ENCODE data around the gene COL23A1. TPM values are rescaled to one million over a fixed set of nuclear protein-coding genes. Genes with fewer than 3 reads are reported as not detected.

The COL23A1 gene
- total RNA-seq, 1 experiment from 2014 or later = not detected

DNA sequence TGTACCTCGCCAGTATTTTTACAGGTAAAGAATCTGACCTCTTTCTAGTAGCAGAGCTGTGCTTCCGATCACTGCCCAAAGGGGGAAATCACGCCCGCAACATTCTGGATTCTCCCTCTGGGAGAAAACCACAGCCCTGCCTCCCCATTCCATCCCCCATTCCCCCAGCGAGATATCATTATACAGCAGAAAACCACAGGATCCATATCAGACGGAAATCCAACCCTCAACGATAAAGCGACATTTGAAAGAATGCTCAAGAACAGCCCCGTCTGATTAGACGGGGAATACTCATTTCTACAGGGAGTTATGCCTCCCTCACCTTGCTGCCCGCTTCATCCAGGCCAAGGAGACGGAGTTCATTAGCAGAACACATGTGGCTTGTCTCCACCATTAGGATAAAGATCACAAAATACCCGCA is 172.8 kb downstream of the COL23A1 start:
- peaks cover under 1% of the 10 kb centered on the region for H3K27me3 ChIP-seq (replicated peaks; ENCODE audit: insufficient read depth, low read depth, low read length, poor library complexity)
- ChIA-PET CTCF (no interaction called here), POLR2A (ENCODE audit: low non-redundant PET) (no interaction called here)
- no peak for TF ChIP-seq EZH2 (IDR thresholded peaks at IDR 0.05; ENCODE audit: borderline replicate concordance, low read depth, low read length, poor library complexity, severe bottlenecking)
- TF ChIP-seq CTCF (conservative IDR thresholded peaks at IDR 0.05; ENCODE audit: low read depth, low read length) = no peak
- no peak overlapping the region for H3K27ac ChIP-seq (ENCODE audit: low read depth, low read length, poor library complexity, severe bottlenecking)
- intact Hi-C loops (cut with micrococcal nuclease; ENCODE audit: unreplicated experiment) = no loop called here
- H3K9me3 ChIP-seq (ENCODE audit: low read depth, low read length, poor library complexity, severe bottlenecking) = no peaks in the 10 kb centered on the region
- BruUV-seq (replicated peaks) = no TSS peak
- no peaks in the 10 kb centered on the region for H3K4me1 ChIP-seq (ENCODE audit: insufficient read depth, low read length, poor library complexity, severe bottlenecking)
- H3K4me3 ChIP-seq (ENCODE audit: low read depth, low read length, poor library complexity, severe bottlenecking) = no peak overlapping the region
- no peak for DNase-seq (ENCODE audit: low spot score)
- no peaks in the 10 kb centered on the region for H3K36me3 ChIP-seq (ENCODE audit: insufficient read depth, low read length, poor library complexity, severe bottlenecking)

DNA sequence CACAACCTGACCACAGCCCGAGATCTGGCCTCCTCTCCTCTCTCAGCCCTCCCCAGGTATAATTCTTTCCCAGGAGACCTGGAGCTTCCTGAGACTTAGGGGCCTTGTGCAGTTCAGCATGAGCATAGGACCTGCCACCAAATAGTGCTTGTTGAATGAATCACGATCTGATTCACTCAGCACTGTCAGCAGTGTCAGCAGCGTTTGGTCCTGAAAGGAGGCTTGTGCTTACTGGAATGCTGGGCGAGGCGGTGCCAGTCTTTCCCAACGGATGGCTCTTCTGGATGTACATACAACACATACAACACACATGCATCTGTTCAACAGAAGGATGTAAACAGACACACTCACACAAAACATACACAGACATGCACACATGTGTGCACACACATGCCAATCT is 173.3 kb downstream of the COL23A1 start:
- Histone ChIP-seq H3K4me3 (ENCODE audit: low read depth, low read length, poor library complexity, severe bottlenecking) (no peak overlapping the region), H3K27me3 (replicated peaks; ENCODE audit: insufficient read depth, low read depth, low read length, poor library complexity) (peaks cover 5% of the 10 kb centered on the region), H3K27ac (ENCODE audit: low read depth, low read length, poor library complexity, severe bottlenecking) (no peak overlapping the region), H3K36me3 (ENCODE audit: insufficient read depth, low read length, poor library complexity, severe bottlenecking) (no peaks in the 10 kb centered on the region), H3K9me3 (ENCODE audit: low read depth, low read length, poor library complexity, severe bottlenecking) (no peaks in the 10 kb centered on the region), H3K4me1 (ENCODE audit: insufficient read depth, low read length, poor library complexity, severe bottlenecking) (no peaks in the 10 kb centered on the region)
- POLR2A ChIA-PET (ENCODE audit: low non-redundant PET) = no interaction called here
- BruUV-seq (replicated peaks) = no TSS peak
- intact Hi-C loops (cut with micrococcal nuclease; ENCODE audit: unreplicated experiment) = no loop called here
- TF ChIP-seq EZH2 (IDR thresholded peaks at IDR 0.05; ENCODE audit: borderline replicate concordance, low read depth, low read length, poor library complexity, severe bottlenecking) = no peak
- TF ChIP-seq CTCF (conservative IDR thresholded peaks at IDR 0.05; ENCODE audit: low read depth, low read length) = no peak
- CTCF ChIA-PET = no interaction called here
- no peak for DNase-seq (ENCODE audit: low spot score)

GRCh38 chr5:178416206-178416882 is 173.8 kb downstream of the COL23A1 start:
- POLR2A ChIA-PET (ENCODE audit: low non-redundant PET) = no interaction called here
- CTCF ChIA-PET = no interaction called here
- Histone ChIP-seq H3K36me3 (ENCODE audit: insufficient read depth, low read length, poor library complexity, severe bottlenecking) (no peaks in the 10 kb centered on the region), H3K9me3 (ENCODE audit: low read depth, low read length, poor library complexity, severe bottlenecking) (no peaks in the 10 kb centered on the region), H3K4me1 (ENCODE audit: insufficient read depth, low read length, poor library complexity, severe bottlenecking) (no peaks in the 10 kb centered on the region), H3K4me3 (ENCODE audit: low read depth, low read length, poor library complexity, severe bottlenecking) (no peak overlapping the region), H3K27ac (ENCODE audit: low read depth, low read length, poor library complexity, severe bottlenecking) (no peak overlapping the region), H3K27me3 (replicated peaks; ENCODE audit: insufficient read depth, low read depth, low read length, poor library complexity) (peaks cover 11% of the 10 kb centered on the region)
- no TSS peak for BruUV-seq (replicated peaks)
- DNase-seq (ENCODE audit: low spot score) = no peak
- intact Hi-C loops (cut with micrococcal nuclease; ENCODE audit: unreplicated experiment) = no loop called here
- TF ChIP-seq CTCF (conservative IDR thresholded peaks at IDR 0.05; ENCODE audit: low read depth, low read length) = no peak
- no peak for TF ChIP-seq EZH2 (IDR thresholded peaks at IDR 0.05; ENCODE audit: borderline replicate concordance, low read depth, low read length, poor library complexity, severe bottlenecking)
